Esophagus muscularis mucosa (tissue), 4 donors: ENCODE results near the gene OR2M2.

Experiments
- CTCF ChIP-seq, 3 experiments: fragments of 200-600 bp in 2 of 3; fragments of 450-650 bp in 1 of 3; sonication (generic) in 2 of 3; IDR thresholded peaks; one replicate each; pipeline ENCODE4 v1.5.1; 2017 to 2019; ENCODE audit warnings: antibody characterized with exemption in 3 of 3, mild to moderate bottlenecking in 2 of 3, moderate library complexity in 1 of 3
- EP300 ChIP-seq: sonication (generic); formaldehyde crosslinking; IDR thresholded peaks from one replicate; pipeline ENCODE4 v1.6.1; 2017; ENCODE audit warnings: antibody characterized with exemption
- POLR2A ChIP-seq: fragments of 450-650 bp; IDR thresholded peaks from one replicate; pipeline ENCODE4 v1.6.1; 2017; ENCODE audit warnings: antibody characterized with exemption, moderate library complexity, mild to moderate bottlenecking, low read depth
- POLR2AphosphoS5 ChIP-seq, 2 donors: sonication (generic); formaldehyde crosslinking; IDR thresholded peaks; one replicate each; pipeline ENCODE4 v1.6.1; 2017; ENCODE audit warnings: antibody characterized with exemption in 2 of 2

- TF ChIP-seq CTCF (IDR thresholded peaks at IDR 0.05) = no peak
- TF ChIP-seq POLR2AphosphoS5 (IDR thresholded peaks at IDR 0.05) = no peak
- TF ChIP-seq POLR2A = no peak
- no peak for TF ChIP-seq EP300
Measured at GRCh38 chr1:248187363-248187762, 12.7 kb downstream of the OR2M2 start.
